Rectal smooth muscle tissue (tissue), 1 donor: ENCODE results near the gene LENG8.
"Not testable (repeated sequence)": the region's sequence is repeated elsewhere in the genome, so short reads cannot be mapped to it uniquely, and the experiment has no call there.

ENCODE experiments used
- H3K27ac ChIP-seq: one replicate; pipeline ENCODE4 v1.7.0; 2013; ENCODE audit warnings: low read depth, low read length, inconsistent platforms
- H3K27me3 ChIP-seq: one replicate; pipeline ENCODE4 v1.7.0; 2013; ENCODE audit warnings: low read length; ENCODE audit not compliant: control insufficient read depth, insufficient read depth
- H3K36me3 ChIP-seq: one replicate; pipeline ENCODE4 v1.7.0; 2013; ENCODE audit warnings: low read length; ENCODE audit not compliant: control insufficient read depth, insufficient read depth
- H3K4me1 ChIP-seq: one replicate; pipeline ENCODE4 v1.7.0; 2013; ENCODE audit warnings: low read length; ENCODE audit not compliant: control insufficient read depth, insufficient read depth
- H3K4me3 ChIP-seq: one replicate; pipeline ENCODE4 v1.7.0; 2013; ENCODE audit warnings: low read length
- H3K9ac ChIP-seq: one replicate; pipeline ENCODE4 v1.7.0; 2013; ENCODE audit warnings: low read length

Gene LENG8

DNA sequence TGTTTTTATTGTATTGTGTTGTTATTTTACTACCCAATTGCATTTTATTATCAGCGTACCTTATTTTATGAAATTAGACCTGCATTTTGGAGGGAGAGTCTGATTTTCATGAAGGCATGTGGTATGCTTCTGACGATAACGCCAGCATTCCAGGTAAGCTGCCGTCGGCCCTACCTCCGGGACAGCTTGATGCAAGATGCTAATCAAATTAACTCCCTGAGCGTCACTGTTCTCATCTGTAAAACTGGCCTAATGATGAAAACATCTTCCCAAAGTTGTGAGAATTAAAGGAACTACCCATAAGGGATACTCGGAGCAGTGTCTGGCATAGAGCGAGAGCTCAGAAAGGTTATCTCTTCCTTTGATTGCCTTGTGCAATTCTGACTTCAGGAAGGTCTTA lies 40.8 kb downstream of the LENG8 start:
- H3K4me3 ChIP-seq: no peak overlapping the region
- no peaks in the 10 kb centered on the region for H3K36me3 ChIP-seq
- no peak overlapping the region for H3K27ac ChIP-seq
- no peak overlapping the region for H3K9ac ChIP-seq
- no peaks in the 10 kb centered on the region for H3K4me1 ChIP-seq
- no peaks in the 10 kb centered on the region for H3K27me3 ChIP-seq

DNA sequence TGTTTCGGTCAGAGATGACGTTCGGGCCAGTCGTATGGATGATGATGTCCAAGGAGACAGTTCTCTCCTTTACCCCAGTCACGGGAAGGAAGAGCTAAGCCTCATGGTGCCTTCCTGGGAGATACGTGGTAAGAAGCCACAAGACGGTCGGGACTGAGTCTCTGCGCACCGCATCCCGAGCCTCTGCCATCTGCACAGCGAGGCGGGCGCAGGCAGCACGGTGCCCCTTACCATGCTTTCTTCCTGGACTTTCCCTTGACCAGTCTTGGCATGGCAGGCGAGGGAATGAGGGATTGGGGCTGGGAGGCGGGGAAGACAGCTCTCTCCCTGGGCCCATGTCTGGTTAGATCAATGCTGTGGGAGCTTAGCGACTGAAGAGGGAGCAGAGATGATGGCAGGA lies 43.6 kb downstream of the LENG8 start:
- Histone ChIP-seq H3K9ac (no peak overlapping the region), H3K27me3 (no peaks in the 10 kb centered on the region), H3K4me1 (no peaks in the 10 kb centered on the region), H3K36me3 (no peaks in the 10 kb centered on the region), H3K27ac (no peak overlapping the region), H3K4me3 (no peak overlapping the region)

DNA sequence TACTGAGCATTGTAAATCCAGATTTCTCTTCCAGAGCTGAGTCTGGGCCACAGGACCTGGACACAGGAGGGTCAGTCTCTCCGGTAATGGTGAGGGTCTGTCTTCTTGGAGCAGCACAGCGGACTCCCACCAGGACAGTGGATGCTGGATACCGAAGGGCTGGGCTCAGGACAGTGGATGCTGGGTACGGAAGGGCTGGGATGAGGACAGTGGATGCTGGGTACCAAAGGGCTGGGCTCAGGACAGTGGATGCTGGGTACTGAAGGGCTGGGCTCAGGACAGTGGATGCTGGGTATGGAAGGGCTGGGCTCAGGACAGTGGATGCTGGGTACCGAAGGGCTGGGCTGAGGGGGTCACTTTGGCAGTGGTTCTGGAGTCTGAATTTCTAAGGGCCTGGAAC lies 44.1 kb downstream of the LENG8 start:
- not testable (repeated sequence) for H3K36me3 ChIP-seq, H3K4me1 ChIP-seq, H3K4me3 ChIP-seq, H3K27me3 ChIP-seq, H3K27ac ChIP-seq, H3K9ac ChIP-seq

DNA sequence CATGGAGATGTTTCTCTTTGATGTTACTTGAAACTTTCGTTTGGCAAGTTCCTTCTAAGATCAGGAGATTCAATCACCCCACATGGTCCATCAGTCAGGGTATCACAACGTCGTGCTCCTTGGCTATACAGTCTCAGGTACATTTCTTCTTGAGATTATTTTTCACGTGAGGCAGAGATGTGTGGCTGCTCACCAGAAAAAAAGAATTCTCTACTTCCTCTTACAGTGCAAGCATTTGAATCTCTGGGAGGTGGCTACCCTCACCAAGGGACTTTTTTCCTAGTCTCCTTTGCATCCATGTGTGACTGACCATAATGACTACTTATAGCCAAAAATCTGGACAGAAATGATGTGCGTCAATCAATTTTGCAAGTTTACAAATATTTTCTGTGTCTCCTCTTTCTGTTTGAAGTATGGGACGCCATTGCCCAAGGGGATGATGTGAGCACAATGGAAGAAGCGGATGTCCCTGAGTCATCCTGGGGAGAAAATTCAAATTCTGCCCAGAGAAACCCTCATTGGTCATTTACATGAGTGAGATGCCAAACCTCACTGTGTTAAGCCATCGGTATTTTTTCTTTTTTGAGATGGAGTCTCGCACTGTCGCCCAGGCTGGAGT lies 45.1 kb downstream of the LENG8 start:
- H3K27ac ChIP-seq: no peak overlapping the region
- no peaks in the 10 kb centered on the region for H3K27me3 ChIP-seq
- no peak overlapping the region for H3K4me3 ChIP-seq
- H3K9ac ChIP-seq: no peak overlapping the region
- no peaks in the 10 kb centered on the region for H3K36me3 ChIP-seq
- no peaks in the 10 kb centered on the region for H3K4me1 ChIP-seq

DNA sequence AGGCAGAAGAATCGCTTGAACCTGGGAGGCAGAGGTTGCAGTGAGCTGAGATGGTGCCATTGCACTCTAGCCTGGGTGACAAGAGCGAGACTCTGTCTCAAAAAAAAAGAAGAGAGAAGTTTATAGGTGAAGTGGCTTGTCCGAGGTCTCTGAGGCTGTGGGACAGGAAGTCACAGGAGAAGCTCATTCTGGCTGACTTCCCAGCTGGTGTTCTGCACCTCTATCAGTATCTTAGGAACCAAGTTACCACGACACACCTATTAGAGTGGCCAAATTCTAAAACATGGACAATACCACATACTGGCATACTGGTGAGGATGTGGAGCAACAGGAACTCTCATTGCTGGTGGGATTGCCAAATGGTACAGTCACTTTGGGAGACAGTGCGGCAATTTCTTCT lies 46.3 kb downstream of the LENG8 start:
- H3K27me3 ChIP-seq, H3K4me3 ChIP-seq, H3K36me3 ChIP-seq, H3K27ac ChIP-seq, H3K4me1 ChIP-seq, H3K9ac ChIP-seq: not testable (repeated sequence)

DNA sequence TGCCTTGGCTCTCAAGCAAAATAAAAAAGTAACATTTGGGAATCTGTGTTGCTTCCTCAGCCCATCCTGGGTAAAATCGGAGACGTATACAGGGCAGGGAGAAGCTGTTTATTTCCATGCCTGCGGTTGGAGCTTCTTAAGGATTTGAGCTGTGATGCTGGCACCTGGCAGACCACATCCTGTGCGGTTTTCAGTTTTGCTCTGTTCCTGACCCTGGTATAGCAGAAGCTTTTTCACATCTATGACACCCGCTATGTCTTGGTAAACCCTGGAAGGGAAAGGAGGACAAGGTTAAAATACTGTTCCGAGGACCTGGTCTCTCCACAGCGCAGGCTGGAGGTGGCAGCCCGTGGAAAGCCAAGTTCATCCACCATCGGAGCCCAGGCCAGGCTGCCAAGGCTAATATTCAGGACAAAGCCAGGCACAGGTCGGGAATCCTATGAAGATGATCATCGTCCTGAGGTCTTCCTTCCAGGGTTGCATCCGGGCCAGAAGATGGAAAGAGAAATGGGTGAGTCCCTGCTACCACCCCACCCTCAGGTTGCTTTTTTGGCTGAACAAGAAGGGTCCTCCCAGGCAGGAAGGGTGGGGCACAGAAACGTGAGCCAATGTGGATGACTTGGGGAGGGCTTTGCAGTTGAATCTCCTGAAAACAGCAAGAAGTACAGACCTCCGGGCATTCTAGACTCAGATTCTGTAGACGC lies 48.9 kb downstream of the LENG8 start:
- not testable (repeated sequence) for H3K27ac ChIP-seq, H3K27me3 ChIP-seq

DNA sequence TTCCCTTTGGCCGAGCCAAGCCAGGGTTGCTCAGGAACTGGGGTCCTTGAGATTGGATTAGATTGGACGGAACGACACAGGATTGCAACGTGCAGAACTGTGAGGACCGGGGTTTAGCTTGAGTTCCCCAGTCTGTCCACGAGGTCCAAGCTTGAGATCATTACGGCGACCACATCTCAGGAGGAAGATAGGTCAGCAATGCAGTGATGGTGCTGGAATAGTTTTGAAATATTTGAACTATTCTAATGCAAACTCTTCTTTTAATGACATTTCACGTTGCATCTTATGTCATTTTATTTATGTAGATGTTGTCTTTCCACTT lies 49.4 kb downstream of the LENG8 start:
- not testable (repeated sequence) for H3K9ac ChIP-seq, H3K36me3 ChIP-seq, H3K4me3 ChIP-seq, H3K4me1 ChIP-seq, H3K27me3 ChIP-seq, H3K27ac ChIP-seq

More for the DNA sequence above, 48.9 kb downstream of the LENG8 start:
- not testable (repeated sequence) for H3K36me3 ChIP-seq, H3K4me3 ChIP-seq, H3K4me1 ChIP-seq, H3K9ac ChIP-seq

DNA sequence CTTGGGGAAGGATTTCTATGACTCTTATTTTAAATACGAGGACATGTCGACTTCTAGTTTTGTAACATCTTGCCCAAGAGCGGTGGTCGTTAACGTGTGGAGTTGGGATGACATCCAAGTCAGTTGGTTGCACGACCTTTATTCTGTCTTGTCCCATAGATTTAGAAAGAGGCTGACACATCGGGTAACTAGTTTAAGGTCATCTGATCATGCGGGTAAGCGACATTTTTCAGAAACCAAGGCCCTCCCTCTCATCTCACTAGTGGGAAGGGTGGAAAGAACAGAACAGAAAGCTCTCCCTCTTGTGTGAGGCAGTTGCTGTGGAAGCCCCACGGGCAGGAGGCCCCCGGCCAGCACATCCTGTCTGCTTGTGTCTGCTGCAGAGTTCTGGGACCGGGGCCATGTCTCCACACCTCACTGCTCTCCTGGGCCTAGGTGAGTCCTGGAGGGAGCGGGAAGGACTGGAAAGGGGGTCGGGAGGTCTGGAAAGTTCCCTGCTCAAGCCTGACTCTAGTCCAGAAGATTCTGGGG lies 53.6 kb downstream of the LENG8 start, which contains the start of gene LAIR2:
LAIR2 (plus strand) TSS at position 314 of the 531 bp plus-strand sequence; CDS start at position 402, 88 bp downstream.
- Histone ChIP-seq H3K9ac (no peak within 1 kb of the TSS), H3K4me1 (no peaks in the 10 kb centered on the region), H3K4me3 (no peak within 1 kb of the TSS), H3K36me3 (no peaks in the 10 kb centered on the region), H3K27me3 (no peaks in the 10 kb centered on the region), H3K27ac (no peak within 1 kb of the TSS)

DNA sequence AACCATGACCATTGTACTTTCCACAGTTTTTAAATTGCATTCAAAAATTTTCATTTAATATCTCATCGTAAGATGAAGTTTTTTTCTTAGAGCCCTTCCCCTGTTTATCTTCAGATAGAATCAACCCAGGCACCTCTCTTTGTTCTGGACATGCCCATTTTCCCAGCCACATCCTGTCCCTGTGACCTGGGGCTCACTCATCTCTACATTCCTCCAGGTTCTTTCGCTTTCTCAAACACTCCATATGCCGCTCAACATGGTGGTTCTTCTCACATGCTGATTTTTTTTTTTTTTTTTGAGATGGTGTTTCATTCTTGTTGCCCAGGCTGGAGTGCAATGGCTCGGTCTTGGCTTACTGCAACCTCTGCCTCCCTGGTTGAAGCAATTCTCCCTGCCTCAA lies 56.5 kb downstream of the LENG8 start:
- not testable (repeated sequence) for H3K36me3 ChIP-seq, H3K27me3 ChIP-seq, H3K9ac ChIP-seq, H3K4me1 ChIP-seq, H3K4me3 ChIP-seq, H3K27ac ChIP-seq

DNA sequence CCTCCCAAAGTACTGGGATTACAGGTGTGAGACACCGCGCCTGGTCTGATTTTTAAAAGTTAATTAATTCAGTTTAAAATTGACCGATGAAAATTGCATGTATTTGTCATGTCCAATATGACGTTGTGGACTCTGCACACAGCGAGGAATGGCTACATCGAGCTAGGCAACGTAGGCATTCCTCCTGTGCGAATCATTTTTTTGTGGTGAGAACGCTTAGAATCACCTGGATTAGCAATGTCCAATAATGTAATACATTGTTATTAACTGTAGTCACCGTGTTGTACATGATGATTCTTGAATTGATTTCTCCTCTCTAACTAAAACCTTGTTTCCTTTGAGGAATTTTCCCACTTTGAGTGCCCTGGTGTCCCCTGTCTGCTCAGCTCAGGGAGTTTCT lies 57.1 kb downstream of the LENG8 start:
- Histone ChIP-seq H3K9ac (no peak overlapping the region), H3K27me3 (no peaks in the 10 kb centered on the region)

DNA sequence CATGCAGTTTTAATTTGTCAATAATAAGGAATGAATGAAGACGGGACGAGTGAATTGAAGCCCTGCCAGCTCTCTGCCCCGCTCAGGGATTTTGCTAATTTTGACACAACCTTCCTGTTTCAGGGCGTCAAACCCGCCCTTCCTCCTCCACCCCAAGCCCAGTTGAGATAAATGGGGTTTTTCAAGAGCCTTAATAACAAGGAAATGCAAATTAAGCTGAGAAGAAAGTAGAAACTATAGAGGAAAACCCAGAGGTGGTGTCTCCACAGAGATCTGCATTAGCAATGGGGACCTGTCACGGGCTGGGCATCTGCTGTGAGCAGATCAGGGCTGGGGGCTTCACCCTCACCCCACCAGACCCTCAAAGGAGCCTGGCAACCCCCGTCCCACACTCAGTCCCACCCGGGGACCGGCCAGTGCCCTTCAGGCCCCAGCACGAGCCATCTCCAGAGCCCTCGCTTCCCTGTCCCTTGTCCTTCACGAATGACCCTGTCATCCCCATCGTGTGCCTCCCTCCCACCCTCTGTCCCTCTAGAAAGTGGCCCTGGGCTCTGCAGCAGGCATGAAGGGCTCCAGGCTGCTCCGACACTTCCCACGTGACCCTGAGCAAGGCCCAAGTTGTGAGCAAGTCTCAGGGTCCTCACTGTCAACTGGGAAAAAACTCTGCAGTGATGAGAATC lies 58.2 kb downstream of the LENG8 start:
- not testable (repeated sequence) for H3K4me1 ChIP-seq, H3K27ac ChIP-seq, H3K36me3 ChIP-seq, H3K9ac ChIP-seq, H3K27me3 ChIP-seq, H3K4me3 ChIP-seq

More for the DNA sequence above, 57.1 kb downstream of the LENG8 start:
- Histone ChIP-seq H3K27ac (no peak overlapping the region), H3K4me3 (no peak overlapping the region), H3K4me1 (no peaks in the 10 kb centered on the region), H3K36me3 (no peaks in the 10 kb centered on the region)

DNA sequence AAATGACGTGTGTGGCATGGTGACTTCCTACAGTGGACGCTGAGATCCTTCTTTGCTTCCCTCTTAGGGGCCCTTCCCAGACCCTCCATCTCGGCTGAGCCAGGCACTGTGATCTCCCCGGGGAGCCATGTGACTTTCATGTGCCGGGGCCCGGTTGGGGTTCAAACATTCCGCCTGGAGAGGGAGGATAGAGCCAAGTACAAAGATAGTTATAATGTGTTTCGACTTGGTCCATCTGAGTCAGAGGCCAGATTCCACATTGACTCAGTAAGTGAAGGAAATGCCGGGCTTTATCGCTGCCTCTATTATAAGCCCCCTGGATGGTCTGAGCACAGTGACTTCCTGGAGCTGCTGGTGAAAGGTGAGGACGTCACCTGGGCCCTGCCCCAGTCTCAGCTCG lies 58.8 kb downstream of the LENG8 start:
- no peak overlapping the region for H3K9ac ChIP-seq
- H3K36me3 ChIP-seq: no peaks in the 10 kb centered on the region
- H3K27me3 ChIP-seq: no peaks in the 10 kb centered on the region
- H3K27ac ChIP-seq: no peak overlapping the region
- no peak overlapping the region for H3K4me3 ChIP-seq
- H3K4me1 ChIP-seq: no peaks in the 10 kb centered on the region

DNA sequence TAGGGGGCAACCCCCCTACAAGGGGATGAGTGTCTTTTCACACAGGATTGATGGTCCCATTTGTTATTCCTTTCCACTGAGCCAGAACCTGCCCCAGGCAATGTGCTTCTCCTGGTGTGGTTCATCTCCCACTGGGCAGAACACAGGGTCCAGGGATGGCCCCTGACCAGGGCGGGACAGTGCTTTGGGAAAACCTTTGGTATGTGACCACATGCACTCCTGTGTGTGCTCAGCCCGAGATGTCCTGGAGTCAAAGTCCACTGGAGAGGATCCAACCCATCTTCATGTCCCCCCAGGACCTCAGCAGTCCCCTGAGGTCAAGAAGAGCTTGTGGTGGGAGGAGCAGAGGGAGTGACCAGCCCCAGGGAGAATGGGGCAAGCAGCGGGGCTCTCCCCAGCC lies 59.5 kb downstream of the LENG8 start:
- H3K4me1 ChIP-seq, H3K27me3 ChIP-seq, H3K27ac ChIP-seq, H3K9ac ChIP-seq, H3K36me3 ChIP-seq, H3K4me3 ChIP-seq: not testable (repeated sequence)
